H1 (cell line): ENCODE results near the gene CYP51A1. TPM values are rescaled to one million over a fixed set of nuclear protein-coding genes. Genes with fewer than 3 reads are reported as not detected.

Experiments used
- CTCF ChIA-PET: fragments of 300-600 bp; sonication (Branson Sonifier 250); formaldehyde crosslinking; loops from one replicate; lab custom pipeline; 2021; ENCODE audit not compliant: partially characterized antibody; lab: Charles Lee
- POLR2A ChIA-PET: fragments of 300-600 bp; sonication (Branson Sonifier 250); formaldehyde crosslinking; loops from one replicate; lab custom pipeline; 2021; ENCODE audit warnings: inconsistent platforms; ENCODE audit not compliant: partially characterized antibody; lab: Charles Lee
- DNase-seq, 2 experiments: peaks; one replicate each; pipeline versions ENCODE4 v3.0.0 to v3.0.0-alpha.2; 2010 to 2022; ENCODE audit warnings: low spot score in 2 of 2, low read depth in 1 of 2, mixed read lengths in 1 of 2
- FAIRE-seq: peaks from 2 replicates; lab custom pipeline; 2011; peaks lifted over from hg19 to GRCh38; lab: Jason Lieb, UNC
- H2AFZ ChIP-seq: 2 replicates; pipeline ENCODE4 v1.8.1; 2012; ENCODE audit warnings: low read length, inconsistent platforms
- H2AK5ac ChIP-seq: 2 replicates; pipeline ENCODE4 v1.6.1; 2013; ENCODE audit warnings: low read depth, low read length
- H2BK120ac ChIP-seq: replicated peaks from 2 replicates; pipeline ENCODE3; 2013; ENCODE audit warnings: low read depth, low read length, inconsistent platforms
- H2BK12ac ChIP-seq: 2 replicates; pipeline ENCODE4 v1.6.1; 2013; ENCODE audit warnings: low read depth, low read length
- H2BK15ac ChIP-seq: 2 replicates; pipeline ENCODE4 v1.6.1; 2013; ENCODE audit warnings: low read length
- H2BK20ac ChIP-seq: 2 replicates; pipeline ENCODE4 v1.6.1; 2013; ENCODE audit warnings: low read length
- H2BK5ac ChIP-seq: 2 replicates; pipeline ENCODE4 v1.6.1; 2013; ENCODE audit warnings: low read depth, low read length
- H3K14ac ChIP-seq: 2 replicates; pipeline ENCODE4 v1.6.1; 2013; ENCODE audit warnings: inconsistent platforms; ENCODE audit not compliant: insufficient read length
- H3K18ac ChIP-seq: 2 replicates; pipeline ENCODE4 v1.6.1; 2013; ENCODE audit warnings: low read length; ENCODE audit errors: extremely low read depth
- H3K23ac ChIP-seq: 2 replicates; pipeline ENCODE4 v1.6.1; 2013; ENCODE audit warnings: inconsistent platforms; ENCODE audit not compliant: insufficient read length
- H3K23me2 ChIP-seq: 2 replicates; pipeline ENCODE4 v1.6.1; 2013; ENCODE audit warnings: low read depth, low read length
- H3K27ac ChIP-seq: 2 replicates; pipeline ENCODE4 v1.6.1; 2011; ENCODE audit warnings: low read depth, low read length, inconsistent platforms
- H3K27me3 ChIP-seq, 4 experiments: replicated peaks in 1 of 4; 1 replicate in 1 of 4; 2 replicates in 3 of 4; pipeline versions ENCODE4 v1.6.1 to v1.8.1; 2011 to 2013; ENCODE audit warnings: low read length in 3 of 4, mild to moderate bottlenecking in 3 of 4, inconsistent platforms in 2 of 4, mixed read lengths in 2 of 4, moderate library complexity in 1 of 4; ENCODE audit not compliant: control insufficient read depth in 3 of 4, insufficient read depth in 3 of 4; ENCODE audit errors: extremely low read depth in 1 of 4
- H3K36me3 ChIP-seq, 4 experiments: 2 replicates each; pipeline versions ENCODE4 v1.6.1 to v1.8.1; 2011 to 2013; ENCODE audit warnings: mild to moderate bottlenecking in 4 of 4, low read length in 3 of 4, moderate library complexity in 2 of 4, control low read depth in 1 of 4, inconsistent platforms in 1 of 4; ENCODE audit not compliant: insufficient read depth in 4 of 4, control insufficient read depth in 2 of 4
- H3K4ac ChIP-seq: replicated peaks from 2 replicates; pipeline ENCODE3; 2013; ENCODE audit warnings: low read length, low read depth, mixed read lengths, inconsistent platforms; ENCODE audit not compliant: insufficient read length
- H3K4me1 ChIP-seq, 4 experiments: replicated peaks in 1 of 4; 1 replicate in 1 of 4; 2 replicates in 3 of 4; pipeline versions ENCODE4 v1.6.1 to v1.8.1; 2011 to 2013; ENCODE audit warnings: low read length in 3 of 4, inconsistent platforms in 2 of 4, mixed read lengths in 1 of 4; ENCODE audit not compliant: insufficient read depth in 4 of 4, control insufficient read depth in 3 of 4
- H3K4me2 ChIP-seq, 2 experiments: 2 replicates each; pipeline versions ENCODE4 v1.6.1 to v1.8.1; 2011 to 2013; ENCODE audit warnings: low read depth in 2 of 2, low read length in 2 of 2, control low read depth in 1 of 2, inconsistent platforms in 1 of 2, mild to moderate bottlenecking in 1 of 2; ENCODE audit not compliant: insufficient read depth in 1 of 2
- H3K4me3 ChIP-seq, 4 experiments: fragments of 200-600, 300-600 bp in 1 of 4; sonication (generic), shearing (Covaris generic), sonication (Bioruptor Twin) in 1 of 4; 2 replicates each; pipeline versions ENCODE4 v1.5.1 to v1.8.1; 2011 to 2016; ENCODE audit warnings: low read length in 4 of 4, low read depth in 3 of 4, control low read depth in 2 of 4, inconsistent platforms in 2 of 4, mild to moderate bottlenecking in 2 of 4, mixed read lengths in 1 of 4, moderate library complexity in 1 of 4; ENCODE audit not compliant: insufficient read depth in 2 of 4; ENCODE audit errors: extremely low read depth in 1 of 4
- H3K56ac ChIP-seq: replicated peaks from 2 replicates; pipeline ENCODE3; 2013; ENCODE audit warnings: low read depth, mild to moderate bottlenecking, mixed read lengths, low read length, inconsistent platforms; ENCODE audit not compliant: insufficient read length
- H3K79me1 ChIP-seq: 2 replicates; pipeline ENCODE4 v1.6.1; 2013; ENCODE audit warnings: low read depth, low read length, control low read depth
- H3K79me2 ChIP-seq, 2 experiments: 2 replicates each; pipeline versions ENCODE4 v1.6.1 to v1.8.1; 2012 to 2013; ENCODE audit warnings: low read length in 2 of 2, mild to moderate bottlenecking in 2 of 2, inconsistent platforms in 1 of 2; ENCODE audit not compliant: insufficient read depth in 2 of 2, control insufficient read depth in 1 of 2
- H3K9ac ChIP-seq, 4 experiments: replicated peaks in 1 of 4; 1 replicate in 1 of 4; 2 replicates in 3 of 4; pipeline versions ENCODE4 v1.6.1 to v1.8.1; 2011 to 2013; ENCODE audit warnings: low read depth in 3 of 4, low read length in 3 of 4, control low read depth in 2 of 4, mild to moderate bottlenecking in 2 of 4, moderate library complexity in 2 of 4, inconsistent platforms in 1 of 4; ENCODE audit errors: extremely low read depth in 1 of 4
- H3K9me3 ChIP-seq, 2 experiments: 2 replicates each; pipeline versions ENCODE4 v1.6.1 to v1.8.1; 2012 to 2013; ENCODE audit warnings: mild to moderate bottlenecking in 2 of 2, moderate library complexity in 2 of 2, control low read depth in 1 of 2, inconsistent platforms in 1 of 2, low read depth in 1 of 2, low read length in 1 of 2, mixed read lengths in 1 of 2; ENCODE audit not compliant: insufficient read depth in 2 of 2
- H4K20me1 ChIP-seq, 2 experiments: replicated peaks in 1 of 2; 2 replicates each; pipeline versions ENCODE3 to v1.8.1; 2011 to 2013; ENCODE audit warnings: inconsistent platforms in 2 of 2, low read length in 2 of 2, mild to moderate bottlenecking in 1 of 2; ENCODE audit not compliant: insufficient read depth in 2 of 2, control insufficient read depth in 1 of 2
- H4K5ac ChIP-seq: 2 replicates; pipeline ENCODE4 v1.6.1; 2013; ENCODE audit warnings: low read length, low read depth, mixed read lengths, inconsistent platforms; ENCODE audit not compliant: insufficient read length
- H4K8ac ChIP-seq: 2 replicates; pipeline ENCODE4 v1.8.0; 2013; ENCODE audit warnings: mild to moderate bottlenecking, moderate library complexity, low read length, inconsistent platforms; ENCODE audit not compliant: insufficient read depth; ENCODE audit errors: extremely low read depth
- H4K91ac ChIP-seq: replicated peaks from 2 replicates; pipeline ENCODE3; 2013; ENCODE audit warnings: low read length, mixed read lengths, inconsistent platforms; ENCODE audit not compliant: insufficient read length
- CBX5 ChIP-seq: fragments of 300-800, 300-1000 bp; sonication (generic); IDR thresholded peaks from 2 replicates; pipeline ENCODE4 v1.7.1; 2016; ENCODE audit warnings: antibody characterized with exemption, low read length, low read depth
- CHD1 ChIP-seq: IDR thresholded peaks from 2 replicates; pipeline ENCODE4 v1.6.1; 2012; ENCODE audit warnings: low read depth, low read length, improper control_type of control experiment
- GABPA ChIP-seq: IDR thresholded peaks from 2 replicates; pipeline ENCODE4 v1.6.1; 2011; ENCODE audit warnings: mild to moderate bottlenecking, low read length, moderate library complexity, borderline replicate concordance; ENCODE audit not compliant: insufficient read depth
- HDAC2 ChIP-seq, 2 experiments: fragments of 300-600 bp in 1 of 2; sonication (generic) in 1 of 2; IDR thresholded peaks; 2 replicates each; pipeline ENCODE4 v1.6.1; 2011 to 2012; ENCODE audit warnings: low read depth in 2 of 2, low read length in 2 of 2, mild to moderate bottlenecking in 2 of 2, moderate library complexity in 2 of 2, borderline replicate concordance in 1 of 2, inconsistent platforms in 1 of 2
- KDM5A ChIP-seq: fragments of 200-600 bp; IDR thresholded peaks from 2 replicates; pipeline ENCODE4 v1.7.1; 2012; ENCODE audit warnings: mild to moderate bottlenecking, low read length, inconsistent platforms, mixed read lengths
- NRF1 ChIP-seq: IDR thresholded peaks from 2 replicates; pipeline ENCODE4 v1.6.1; 2011; ENCODE audit warnings: mild to moderate bottlenecking, low read depth, low read length, improper control_type of control experiment
- POU5F1 ChIP-seq: IDR thresholded peaks from 2 replicates; pipeline ENCODE4 v1.6.1; 2011; ENCODE audit warnings: low read depth, mild to moderate bottlenecking, low read length, moderate library complexity
- YY1 ChIP-seq: IDR thresholded peaks from 2 replicates; pipeline ENCODE4 v1.6.1; 2011; ENCODE audit warnings: low read depth, mild to moderate bottlenecking, low read length
- WGBS, 2 experiments: shearing (Covaris generic) in 1 of 2; methylation state at CpG; one replicate each; pipeline versions ENCODE4 v1.1.6 to v1.1.7; 2013 to 2015; ENCODE audit warnings: low lambda C conversion rate in 2 of 2, mixed read lengths in 2 of 2, inconsistent platforms in 1 of 2, low coverage in 1 of 2, missing lambda C conversion rate in 1 of 2; ENCODE audit not compliant: insufficient replicate concordance in 2 of 2, insufficient coverage in 1 of 2, insufficient read length in 1 of 2; ENCODE audit errors: extremely low coverage in 1 of 2, missing lambda C conversion rate in 1 of 2; 5-methylcytosine and 5-hydroxymethylcytosine counted together
- polyA plus RNA-seq, 7 experiments: library from polyadenylated mRNA; depleted of rRNA in 3 of 7; stranded (reverse) in 5 of 7; unstranded in 2 of 7; fragments of >200 nt in 5 of 7; fragments of 200-250 nt in 2 of 7; gene quantifications; 1 replicate in 5 of 7; 2 replicates in 1 of 7; 4 replicates in 1 of 7; pipeline versions ENCODE4 v1.2.1 to v1.2.3, GENCODE V29; 2011 to 2013; ENCODE audit warnings: missing spikeins in 2 of 7, mixed read lengths in 2 of 7
- total RNA-seq: library from RNA; stranded (reverse); fragmentation: NEBNext Ultra II Directional; extraction: Animal tissue kit (Norgen Biotek cat#: 25700); gene quantifications from 2 replicates; pipeline ENCODE4 v1.2.1, GENCODE V29; 2021
- TF ChIP-seq, protein P1 (sequence below): IDR thresholded peaks from 2 replicates; pipeline ENCODE4 v1.6.1; 2011; ENCODE audit warnings: low read length, improper control_type of control experiment

Gene CYP51A1
- total and polyA plus RNA-seq, 2 of the 8 experiments (the other 6 are each of a cell fraction or from before 2014, with no cell fraction given) = 9.8 to 111 TPM

DNA sequence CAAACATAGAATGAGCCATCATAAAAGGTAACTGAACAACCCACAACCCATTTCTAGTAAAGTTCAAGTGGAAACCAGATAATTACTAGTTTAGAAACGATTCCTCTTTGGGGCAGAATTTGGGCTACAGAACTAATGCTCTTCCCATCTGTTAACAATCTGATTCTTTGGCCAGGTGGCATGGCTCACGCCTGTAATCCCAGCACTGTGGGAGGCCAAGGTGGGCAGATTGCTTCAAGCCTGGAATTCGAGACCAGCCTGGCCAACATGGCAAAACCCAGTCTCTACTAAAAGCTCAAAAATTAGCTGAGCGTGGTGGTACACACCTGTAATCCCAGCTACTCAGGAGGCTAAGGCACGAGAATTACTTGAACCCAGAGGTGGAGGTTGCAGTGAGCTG lies 18.5 kb downstream of the CYP51A1 start:
- no peak overlapping the region for H3K4me3 ChIP-seq
- no peak overlapping the region for H2BK20ac ChIP-seq
- no peaks in the 10 kb centered on the region for H3K4me1 ChIP-seq
- no peak overlapping the region for H2AFZ ChIP-seq
- H3K27me3 ChIP-seq = no peaks in the 10 kb centered on the region
- TF ChIP-seq CBX5 (no peak), POU5F1 (no peak), NRF1 (no peak), CHD1 (no peak), GABPA (no peak), HDAC2 (IDR thresholded peaks at IDR 0.05; ENCODE audit: borderline replicate concordance in 1 of 2, low read depth in 2 of 2, low read length in 2 of 2) (no peak), YY1 (no peak), KDM5A (no peak)
- TF ChIP-seq, protein P1, sequence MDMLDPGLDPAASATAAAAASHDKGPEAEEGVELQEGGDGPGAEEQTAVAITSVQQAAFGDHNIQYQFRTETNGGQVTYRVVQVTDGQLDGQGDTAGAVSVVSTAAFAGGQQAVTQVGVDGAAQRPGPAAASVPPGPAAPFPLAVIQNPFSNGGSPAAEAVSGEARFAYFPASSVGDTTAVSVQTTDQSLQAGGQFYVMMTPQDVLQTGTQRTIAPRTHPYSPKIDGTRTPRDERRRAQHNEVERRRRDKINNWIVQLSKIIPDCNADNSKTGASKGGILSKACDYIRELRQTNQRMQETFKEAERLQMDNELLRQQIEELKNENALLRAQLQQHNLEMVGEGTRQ = no peak
- TF ChIP-seq, all 59 proteins: peak for 0
- H3K4me2 ChIP-seq = no peak overlapping the region
- H3K27ac ChIP-seq = no peak overlapping the region
- H4K8ac ChIP-seq = no peak overlapping the region
- no peak overlapping the region for H2BK5ac ChIP-seq
- H3K9ac ChIP-seq = no peak overlapping the region
- H4K5ac ChIP-seq = no peak overlapping the region
- no peak overlapping the region for H3K56ac ChIP-seq
- CTCF ChIA-PET = no interaction called here
- DNase-seq (no peak), FAIRE-seq (no peak)
- no peak overlapping the region for H3K18ac ChIP-seq
- H3K23ac ChIP-seq = no peak overlapping the region
- H2BK120ac ChIP-seq = no peak overlapping the region
- POLR2A ChIA-PET = no interaction called here
- H3K36me3 ChIP-seq = peaks cover 2 to 50% (median 10%) of the 10 kb centered on the region in 4 experiments; a peak in 6 of 8 replicates
- H3K79me2 ChIP-seq = peaks cover 0 to 25% of the 10 kb centered on the region in 2 experiments; a peak in 2 of 4 replicates
- no peak overlapping the region for H4K91ac ChIP-seq
- H3K14ac ChIP-seq = no peak overlapping the region
- H2BK15ac ChIP-seq = no peak overlapping the region
- no peaks in the 10 kb centered on the region for H3K23me2 ChIP-seq
- no peaks in the 10 kb centered on the region for H3K9me3 ChIP-seq
- no peak overlapping the region for H2AK5ac ChIP-seq
- WGBS, 2 experiments = 92% methylated on average over 5 of the region's 5 CpGs; no CpG with 5 or more reads in 1 of the 2 experiments
- H2BK12ac ChIP-seq = no peak overlapping the region
- H4K20me1 ChIP-seq = peaks cover 3 to 6% of the 10 kb centered on the region in 2 experiments
- peaks cover 2% of the 10 kb centered on the region; the same call in 1 of the 2 replicates for H3K79me1 ChIP-seq
- H3K4ac ChIP-seq = no peak overlapping the region
